Naive thymus-derived CD8-positive, alpha-beta T cell (primary cell): ENCODE data around the gene SLC25A29. TPM values are rescaled to one million over a fixed set of nuclear protein-coding genes. Genes with fewer than 3 reads are reported as not detected.
A peak's percentile ranks its signal among the peaks of the same experiment; 100 is the strongest.
"Not testable (repeated sequence)": the region's sequence is repeated elsewhere in the genome, so short reads cannot be mapped to it uniquely, and the experiment has no call there.

Experiments
- ATAC-seq, 2 donors: fragments of 150-1000 bp; cut with Tn5 transposase in 1 of 2; sonication (Bioruptor Pico), chemical (Tn5 transposase) in 1 of 2; 1 replicate in 1 of 2; 2 replicates in 1 of 2; pipeline ENCODE4 v1.10.0; 2021; ENCODE audit warnings: mild to moderate bottlenecking in 2 of 2, moderate library complexity in 2 of 2
- POLR2A ChIA-PET: fragments of 350-600 bp; sonication (Branson Sonifier 250); formaldehyde crosslinking; loops from one replicate; lab custom pipeline; 2021; ENCODE audit warnings: antibody characterized with exemption; lab: Charles Lee
- DNase-seq, 10 donors: peaks; one replicate each; pipeline versions ENCODE4 v3.0.0 to v3.0.0-alpha.2; 2020 to 2022
- H3K27ac Mint-ChIP-seq, 10 donors: one replicate each; pipeline ENCODE4 v1.8.0; 2020 to 2022; ENCODE audit warnings: mild to moderate bottlenecking in 10 of 10, mixed read lengths in 10 of 10, moderate library complexity in 4 of 10, inconsistent platforms in 1 of 10
- H3K27me3 Mint-ChIP-seq, 5 donors: one replicate each; pipeline ENCODE4 v1.8.0; 2021 to 2022; ENCODE audit warnings: mixed read lengths in 5 of 5
- H3K36me3 Mint-ChIP-seq, 3 donors: one replicate each; pipeline ENCODE4 v1.8.0; 2020 to 2022; ENCODE audit warnings: mixed read lengths in 3 of 3, mild to moderate bottlenecking in 2 of 3, inconsistent platforms in 1 of 3
- H3K4me1 Mint-ChIP-seq, 4 donors: one replicate each; pipeline ENCODE4 v1.8.0; 2021 to 2022; ENCODE audit warnings: mixed read lengths in 4 of 4
- H3K4me3 Mint-ChIP-seq, 10 donors: one replicate each; pipeline ENCODE4 v1.8.0; 2020 to 2022; ENCODE audit warnings: mild to moderate bottlenecking in 10 of 10, mixed read lengths in 10 of 10, moderate library complexity in 6 of 10, inconsistent platforms in 1 of 10
- H3K9me3 Mint-ChIP-seq, 9 donors: one replicate each; pipeline ENCODE4 v1.8.0; 2020 to 2022; ENCODE audit warnings: mixed read lengths in 9 of 9, mild to moderate bottlenecking in 3 of 9, inconsistent platforms in 1 of 9, moderate library complexity in 1 of 9
- polyA plus RNA-seq, 3 donors: library from polyadenylated mRNA; unstranded; fragments of 300-500 nt; fragmentation: Illumina TruSeq; gene quantifications; one replicate each; pipeline ENCODE4 v1.2.3, GENCODE V29; 2021
- total RNA-seq, 8 experiments: library from RNA in 2 of 8; stranded (reverse) in 2 of 8; gene quantifications; one replicate each; pipeline ENCODE4 v1.2.3 and lab custom pipeline; 2021 to 2026

Gene SLC25A29
- total RNA-seq (10 to 100 TPM; 16.1 to 18.5 TPM), polyA plus RNA-seq (1 to 10 TPM; 2.7 to 8.8 (median 4.1) TPM), total RNA-seq (lab: John Stamatoyannopoulos, UW) (2.5 to 39.1 (median 10.4) reads per million in 6 experiments)

DNA sequence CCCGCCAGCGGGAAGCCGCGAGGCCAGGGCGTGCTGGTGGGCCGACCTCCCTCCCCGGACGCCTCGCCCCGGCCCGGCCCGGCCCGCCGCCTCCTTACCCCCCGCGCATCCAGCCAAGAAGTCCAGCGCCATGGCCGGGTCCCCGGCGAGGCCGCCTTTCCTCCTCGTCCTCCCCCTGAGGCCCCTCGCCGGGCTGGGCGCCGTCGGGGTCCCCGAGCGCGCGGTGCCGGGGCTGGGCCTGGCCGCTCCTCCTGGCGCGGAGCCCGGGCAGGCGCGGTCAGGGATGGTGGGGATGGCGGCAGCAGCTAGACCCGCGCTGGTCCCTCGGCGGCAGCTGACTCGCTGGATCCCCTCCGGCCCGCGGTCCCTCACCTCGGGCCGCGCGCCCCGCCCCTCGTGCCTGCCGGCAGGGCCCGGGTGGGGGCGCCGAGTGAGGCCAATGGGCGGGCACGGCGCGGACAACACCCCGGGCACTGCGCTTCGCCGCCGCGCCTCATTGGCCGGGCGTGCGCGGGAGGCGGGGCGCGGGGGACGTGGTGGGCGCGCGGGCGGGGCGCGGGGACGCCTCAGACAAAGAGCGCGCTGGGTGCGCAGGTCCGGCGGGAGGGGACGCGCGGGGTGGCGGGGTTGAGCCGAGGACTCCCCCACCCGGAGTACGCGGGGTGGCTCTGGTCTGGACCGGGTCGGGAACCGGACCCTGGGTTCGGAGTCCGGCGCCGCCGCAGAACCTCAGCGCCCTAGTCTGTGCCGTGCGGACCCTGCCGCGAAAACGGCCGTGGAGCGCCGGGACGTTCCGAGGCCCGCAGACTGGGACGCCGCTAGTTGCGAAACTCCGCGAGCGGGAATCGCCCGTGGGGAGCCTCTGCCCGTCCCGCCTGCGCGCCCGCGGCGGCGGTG lies at the start of gene SLC25A29:
Gene SLC25A29 (minus strand): TSS at position 344 of the 897 bp plus-strand sequence. CDS start 212 bp downstream, at position 132.
- peak; percentile 78 to 87 for ATAC-seq
- peak within 1 kb of the TSS; percentile 79 to 92 (median 87) for H3K4me3 Mint-ChIP-seq
- no peaks in the 10 kb centered on the region for H3K27me3 Mint-ChIP-seq
- no peaks in the 10 kb centered on the region for H3K36me3 Mint-ChIP-seq
- DNase-seq = peak; percentile 56 to 78 (median 66)
- H3K27ac Mint-ChIP-seq = peak within 1 kb of the TSS in 9 of 10 donors; percentile 35 to 92 (median 80)
- POLR2A ChIA-PET = interaction anchor here (0.5 to 1.1 kb wide), 3 partner anchors 12 to 1056 kb away, joined by 3 read pairs; no protein-coding TSS in a partner anchor
- peaks cover 12 to 50% (median 16%) of the 10 kb centered on the region in 4 donors for H3K4me1 Mint-ChIP-seq
- H3K9me3 Mint-ChIP-seq = no peaks in the 10 kb centered on the region

DNA sequence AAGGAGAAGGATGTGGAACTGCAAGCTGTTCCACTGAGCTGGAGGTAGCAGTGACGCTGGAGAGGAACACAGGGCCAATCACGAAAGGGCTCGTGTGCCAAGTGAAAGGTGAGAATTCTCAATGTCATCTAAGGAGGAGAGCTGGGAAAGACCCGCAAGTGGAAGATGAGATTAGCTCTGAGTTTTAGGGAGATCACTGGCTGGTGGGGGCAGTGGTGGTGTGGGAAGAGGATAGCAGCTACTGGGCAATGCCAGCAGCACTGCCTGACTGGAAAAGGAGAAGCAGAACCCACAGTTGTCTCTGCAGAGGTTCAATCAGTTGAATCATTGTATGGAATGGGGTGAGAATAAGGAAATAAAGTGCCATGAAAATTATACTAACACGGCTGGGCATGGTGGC lies 44.7 kb upstream of the SLC25A29 start:
- DNase-seq (no peak), ATAC-seq (no peak)
- Mint-ChIP-seq H3K27me3 (no peaks in the 10 kb centered on the region), H3K9me3 (no peaks in the 10 kb centered on the region), H3K4me3 (no peak overlapping the region), H3K36me3 (peaks cover 12 to 71% (median 50%) of the 10 kb centered on the region in 3 donors), H3K4me1 (peaks cover 0 to 2% (median 0%) of the 10 kb centered on the region in 4 donors), H3K27ac (peak overlapping the region in 1 of 10 donors; percentile 38)
- POLR2A ChIA-PET = no interaction called here

DNA sequence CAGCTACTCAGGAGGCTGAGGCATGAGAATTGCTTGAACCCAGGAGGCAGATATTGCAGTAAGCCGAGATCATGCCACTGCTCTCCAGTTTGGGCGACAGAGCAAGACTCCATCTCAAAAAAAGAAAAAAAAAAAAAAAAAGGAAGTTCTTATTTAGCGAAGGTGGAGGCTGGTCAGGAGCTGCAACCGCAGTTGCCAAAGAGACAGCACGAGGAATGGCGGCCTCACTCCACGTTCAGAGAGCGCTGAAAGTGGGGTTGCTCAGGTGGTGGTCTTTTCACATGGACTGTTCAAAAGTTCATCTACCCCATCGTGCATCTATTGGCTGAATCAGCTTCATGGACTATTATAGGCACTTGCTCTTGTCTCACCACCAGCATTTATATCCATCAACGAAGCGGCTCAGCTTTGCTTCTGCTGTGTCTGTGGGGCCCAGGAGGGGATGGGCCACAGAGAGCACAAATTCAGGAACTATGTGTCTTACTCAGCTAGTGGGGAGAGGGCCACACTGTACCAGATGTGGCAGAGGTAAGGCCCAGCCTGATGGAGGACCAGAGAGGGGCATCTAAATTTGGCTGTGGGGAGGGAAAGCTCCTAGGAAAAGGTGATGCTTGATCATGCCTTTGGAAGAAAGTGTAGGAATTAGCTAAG lies 44.2 kb upstream of the SLC25A29 start:
- Mint-ChIP-seq H3K4me1 (peaks cover 0 to 2% (median 0%) of the 10 kb centered on the region in 4 donors), H3K36me3 (peaks cover 12 to 68% (median 48%) of the 10 kb centered on the region in 3 donors), H3K27me3 (no peaks in the 10 kb centered on the region), H3K4me3 (no peak overlapping the region), H3K9me3 (no peaks in the 10 kb centered on the region), H3K27ac (peak overlapping the region in 2 of 10 donors; percentile 38 to 69)
- DNase-seq = no peak
- POLR2A ChIA-PET = no interaction called here
- no peak for ATAC-seq

DNA sequence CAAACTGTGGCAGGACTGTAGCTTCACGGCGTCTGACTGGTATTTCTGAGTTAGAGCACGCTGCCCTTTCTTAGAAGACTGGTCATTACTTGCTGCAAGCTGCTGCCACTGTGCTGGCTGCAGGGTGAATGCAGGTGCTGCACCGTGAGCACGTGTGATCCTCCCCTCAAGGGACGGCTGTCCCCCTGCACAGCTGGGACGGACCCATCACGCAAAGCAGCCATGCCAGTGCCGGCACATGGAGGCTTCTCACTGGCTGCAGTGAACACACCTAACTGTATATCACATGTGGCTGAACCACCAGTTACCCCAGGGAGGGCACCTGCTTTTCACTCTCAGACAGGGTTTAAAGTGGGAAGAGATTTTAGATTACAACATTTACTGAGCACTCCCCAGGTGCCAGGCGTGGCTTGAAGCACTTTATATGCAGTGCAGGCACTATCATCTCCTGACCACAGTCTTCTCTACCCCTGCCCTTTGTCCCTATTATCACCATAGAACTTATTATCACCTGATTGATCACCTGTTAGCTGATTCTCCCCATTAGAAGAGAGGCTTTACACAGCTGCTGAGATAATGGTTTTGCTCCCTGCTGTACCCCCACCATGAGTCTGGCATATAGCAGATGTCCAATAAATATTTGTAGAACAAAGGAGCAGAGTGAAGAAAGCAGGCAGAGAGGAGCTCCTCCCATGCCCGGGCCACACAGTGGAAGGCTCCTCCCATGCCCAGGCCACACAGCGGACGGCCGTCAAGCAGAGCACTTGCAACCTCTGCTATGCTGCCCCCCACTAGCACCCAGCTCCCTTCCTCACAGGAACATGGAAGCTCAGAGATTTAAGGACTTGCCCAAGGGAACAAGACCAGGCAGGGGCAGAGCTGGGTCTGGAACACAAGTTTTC lies 42.8 kb upstream of the SLC25A29 start:
- POLR2A ChIA-PET = no interaction called here
- DNase-seq (no peak), ATAC-seq (no peak)
- Mint-ChIP-seq H3K36me3 (peaks cover 12 to 60% (median 42%) of the 10 kb centered on the region in 3 donors), H3K4me1 (peaks cover 0 to 2% (median 0%) of the 10 kb centered on the region in 4 donors), H3K4me3 (no peak overlapping the region), H3K27ac (no peak overlapping the region), H3K27me3 (no peaks in the 10 kb centered on the region), H3K9me3 (no peaks in the 10 kb centered on the region)

- POLR2A ChIA-PET = no interaction called here
- DNase-seq (no peak), ATAC-seq (no peak)
- Mint-ChIP-seq H3K27ac (no peak overlapping the region), H3K9me3 (no peaks in the 10 kb centered on the region), H3K36me3 (peaks cover 12 to 59% (median 38%) of the 10 kb centered on the region in 3 donors), H3K27me3 (no peaks in the 10 kb centered on the region), H3K4me3 (no peak overlapping the region), H3K4me1 (peaks cover 0 to 2% (median 0%) of the 10 kb centered on the region in 4 donors)
Measured at GRCh38 chr14:100348253-100348729, 42.0 kb upstream of the SLC25A29 start.

- peaks cover 12 to 64% (median 31%) of the 10 kb centered on the region in 3 donors for H3K36me3 Mint-ChIP-seq
- no peak overlapping the region for H3K4me3 Mint-ChIP-seq
- no peaks in the 10 kb centered on the region for H3K27me3 Mint-ChIP-seq
- DNase-seq (no peak), ATAC-seq (no peak)
- no peak overlapping the region for H3K27ac Mint-ChIP-seq
- POLR2A ChIA-PET = no interaction called here
- peaks cover 0 to 8% (median 0%) of the 10 kb centered on the region in 4 donors for H3K4me1 Mint-ChIP-seq
- H3K9me3 Mint-ChIP-seq = no peaks in the 10 kb centered on the region
Measured at GRCh38 chr14:100346306-100347091, 40.3 kb upstream of the SLC25A29 start.

- Mint-ChIP-seq H3K27ac (no peak overlapping the region), H3K4me3 (no peak overlapping the region), H3K36me3 (peaks cover 8 to 64% (median 24%) of the 10 kb centered on the region in 3 donors), H3K9me3 (no peaks in the 10 kb centered on the region), H3K27me3 (no peaks in the 10 kb centered on the region), H3K4me1 (peaks cover 0 to 13% (median 0%) of the 10 kb centered on the region in 4 donors)
- DNase-seq (no peak), ATAC-seq (no peak)
- POLR2A ChIA-PET = no interaction called here
Measured at GRCh38 chr14:100345711-100346110, 39.5 kb upstream of the SLC25A29 start.

DNA sequence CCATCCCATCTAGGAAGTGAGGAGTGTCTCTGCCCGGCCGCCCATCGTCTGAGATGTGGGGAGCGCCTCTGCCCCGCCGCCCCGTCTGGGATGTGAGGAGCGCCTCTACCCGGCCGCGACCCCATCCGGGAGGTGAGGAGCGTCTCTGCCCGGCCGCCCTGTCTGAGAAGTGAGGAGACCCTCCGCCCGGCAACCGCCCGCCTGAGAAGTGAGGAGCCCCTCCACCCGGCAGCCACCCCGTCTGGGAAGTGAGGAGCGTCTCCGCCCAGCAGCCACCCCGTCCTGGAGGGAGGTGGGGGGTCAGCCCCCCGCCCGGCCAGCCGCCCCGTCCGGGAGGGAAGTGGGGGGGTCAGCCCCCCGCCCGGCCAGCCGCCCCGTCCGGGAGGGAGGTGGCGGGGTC lies 38.4 kb upstream of the SLC25A29 start:
- DNase-seq, ATAC-seq, H3K4me3 Mint-ChIP-seq, H3K27ac Mint-ChIP-seq, POLR2A ChIA-PET, H3K27me3 Mint-ChIP-seq, H3K9me3 Mint-ChIP-seq: not testable (repeated sequence)
- Mint-ChIP-seq H3K36me3 (peaks cover 4 to 63% (median 20%) of the 10 kb centered on the region in 3 donors), H3K4me1 (peaks cover 0 to 19% (median 0%) of the 10 kb centered on the region in 4 donors)

- ATAC-seq, H3K27ac Mint-ChIP-seq, H3K9me3 Mint-ChIP-seq, H3K27me3 Mint-ChIP-seq, DNase-seq, H3K4me3 Mint-ChIP-seq, POLR2A ChIA-PET: not testable (repeated sequence)
- Mint-ChIP-seq H3K4me1 (peaks cover 0 to 19% (median 0%) of the 10 kb centered on the region in 4 donors), H3K36me3 (peaks cover 4 to 61% (median 16%) of the 10 kb centered on the region in 3 donors)
Measured at GRCh38 chr14:100342826-100343225, 36.6 kb upstream of the SLC25A29 start.

- Mint-ChIP-seq H3K27ac (peak overlapping the region in 1 of 10 donors; percentile 53), H3K9me3 (no peaks in the 10 kb centered on the region), H3K27me3 (no peaks in the 10 kb centered on the region), H3K4me3 (no peak overlapping the region), H3K36me3 (peaks cover 4 to 63% (median 16%) of the 10 kb centered on the region in 3 donors), H3K4me1 (peaks cover 0 to 19% (median 0%) of the 10 kb centered on the region in 4 donors)
- POLR2A ChIA-PET = no interaction called here
- DNase-seq (no peak), ATAC-seq (no peak)
Measured at GRCh38 chr14:100342195-100342594, 36.0 kb upstream of the SLC25A29 start.

DNA sequence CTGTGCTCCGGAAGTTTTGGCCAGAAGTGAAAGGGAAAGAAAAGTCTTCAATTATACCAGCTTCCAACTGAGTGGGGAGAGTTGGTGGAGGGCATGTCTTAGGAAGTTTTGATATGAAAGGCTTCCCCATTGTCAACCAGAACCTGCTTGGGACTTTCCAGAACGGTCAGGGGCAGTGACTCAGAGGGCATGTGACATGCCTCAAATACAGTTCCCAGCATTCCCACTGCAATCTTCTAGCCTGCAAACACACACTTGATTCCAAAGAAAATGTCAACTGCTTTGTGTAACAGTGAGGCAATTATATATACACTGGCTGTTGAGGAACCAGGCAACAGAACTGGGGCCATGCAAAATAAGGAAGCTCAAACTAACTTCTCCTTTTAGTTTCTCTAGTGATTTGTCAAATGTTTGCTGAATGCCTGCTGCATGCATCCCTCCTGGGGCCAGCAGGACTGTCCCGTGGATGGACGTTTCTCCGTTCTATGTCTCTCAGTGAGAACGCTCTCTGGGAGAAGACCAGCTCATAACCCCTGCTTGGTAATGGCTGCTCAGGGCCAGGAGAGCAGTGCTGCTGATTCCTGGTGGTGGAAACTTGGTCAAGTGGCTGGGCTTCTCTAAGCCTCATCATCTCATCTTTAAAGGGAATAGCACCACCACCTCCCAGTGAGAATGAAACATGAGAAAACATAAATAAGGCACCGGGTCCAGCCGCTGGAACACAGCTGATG lies 35.2 kb upstream of the SLC25A29 start:
- H3K4me3 Mint-ChIP-seq = no peak overlapping the region
- H3K4me1 Mint-ChIP-seq = peaks cover 0 to 19% (median 0%) of the 10 kb centered on the region in 4 donors
- no peaks in the 10 kb centered on the region for H3K9me3 Mint-ChIP-seq
- POLR2A ChIA-PET = no interaction called here
- H3K36me3 Mint-ChIP-seq = peaks cover 4 to 66% (median 13%) of the 10 kb centered on the region in 3 donors
- peak overlapping the region in 2 of 10 donors; percentile 15 to 78 for H3K27ac Mint-ChIP-seq
- H3K27me3 Mint-ChIP-seq = no peaks in the 10 kb centered on the region
- ATAC-seq = no peak
- DNase-seq = no peak
